K562 treated with DMSO at 1 percent for 4 hours (cell line): ENCODE data around the gene TNFRSF8. TPM values are rescaled to one million over a fixed set of nuclear protein-coding genes. Genes with fewer than 3 reads are reported as not detected.

Experiments used
- total RNA-seq: library from RNA; unstranded; fragments of 300-600 nt; gene quantifications from 2 replicates; pipeline ENCODE4 v1.2.3, GENCODE V29; 2022; ENCODE audit not compliant: insufficient read depth

The TNFRSF8 gene
- 11.9 and 14.9 TPM in 2 replicates for total RNA-seq

GRCh38 chr1:12063141-12064072 lies at the start of gene TNFRSF8:
TNFRSF8 (plus strand) TSS chr1:12063303; CDS start chr1:12063599, 296 bp downstream.

DNA sequence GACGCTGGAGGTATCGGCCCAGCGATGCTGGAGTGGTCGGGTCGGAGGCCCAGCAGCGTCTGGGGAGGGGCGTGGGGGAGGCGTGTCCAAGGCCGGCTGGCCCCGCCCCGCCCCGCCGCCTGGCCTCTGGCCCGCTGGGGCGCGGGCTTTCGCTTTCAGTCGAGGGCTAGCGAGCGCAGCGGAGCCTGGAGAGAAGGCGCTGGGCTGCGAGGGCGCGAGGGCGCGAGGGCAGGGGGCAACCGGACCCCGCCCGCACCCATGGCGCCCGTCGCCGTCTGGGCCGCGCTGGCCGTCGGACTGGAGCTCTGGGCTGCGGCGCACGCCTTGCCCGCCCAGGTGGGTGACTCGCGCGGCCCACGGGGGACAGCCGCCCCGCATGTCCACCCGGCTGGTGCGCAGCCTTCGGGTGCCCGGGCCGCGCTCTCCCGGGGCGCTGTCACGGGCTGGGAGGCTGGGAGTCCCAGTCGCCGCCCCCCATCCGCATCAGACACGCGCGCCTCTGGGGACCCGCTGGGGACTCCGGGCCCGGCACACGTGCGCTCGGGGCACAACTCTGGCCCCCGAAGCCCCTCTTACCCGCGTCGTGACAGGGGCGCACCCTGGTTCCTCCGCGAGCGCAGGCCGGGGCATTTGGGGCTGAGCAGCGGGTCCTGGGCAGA lies 103.9 kb downstream of the TNFRSF8 start, which contains the start of gene TNFRSF1B:
Gene TNFRSF1B, plus strand, starts transcription at position 158 of the 659 bp plus-strand sequence. Its CDS starts 101 bp downstream, at position 259.

Other genes starting within 250 kb of the TNFRSF8 start
- gene NPPA, start 215.5 kb upstream of the TNFRSF8 start, total RNA-seq = not detected in 2 replicates
- gene NPPB, start 204.4 kb upstream of the TNFRSF8 start, total RNA-seq = not detected in 2 replicates
- 120 and 137 TPM in 2 replicates for gene KIAA2013, start 136.9 kb upstream of the TNFRSF8 start, total RNA-seq
- 130 and 131 TPM in 2 replicates for gene PLOD1, start 128.6 kb upstream of the TNFRSF8 start, total RNA-seq
- gene MFN2, start 82.9 kb upstream of the TNFRSF8 start, total RNA-seq = 78.0 and 79.2 TPM in 2 replicates
- 114 and 127 TPM in 2 replicates for gene MIIP, start 43.8 kb upstream of the TNFRSF8 start, total RNA-seq
- gene TNFRSF1B, start 103.7 kb downstream of the TNFRSF8 start, total RNA-seq = 41.9 and 56.8 TPM in 2 replicates
- 33.8 and 43.7 TPM in 2 replicates for gene VPS13D, start 166.7 kb downstream of the TNFRSF8 start, total RNA-seq